Stomach (tissue), 4 donors: Measurements from ENCODE around the gene ZNF112.

Experiments used
- CTCF ChIP-seq, 7 experiments: fragments of 450-650 bp in 4 of 7; fragments of 200-600 bp in 3 of 7; sonication (generic) in 3 of 7; IDR thresholded peaks; one replicate each; pipeline ENCODE4 v1.5.1; 2016 to 2019; ENCODE audit warnings: antibody characterized with exemption in 7 of 7, control low read depth in 2 of 7, mild to moderate bottlenecking in 1 of 7
- EP300 ChIP-seq: sonication (generic); formaldehyde crosslinking; IDR thresholded peaks from one replicate; pipeline ENCODE4 v1.6.1; 2017; ENCODE audit warnings: antibody characterized with exemption
- POLR2A ChIP-seq, 4 donors: fragments of 450-650 bp; IDR thresholded peaks; one replicate each; pipeline ENCODE4 v1.6.1; 2016; ENCODE audit warnings: antibody characterized with exemption in 4 of 4, control low read depth in 2 of 4, mild to moderate bottlenecking in 1 of 4, moderate library complexity in 1 of 4

GRCh38 chr19:44341794-44342193 lies 14.7 kb downstream of the ZNF112 start:
- TF ChIP-seq EP300 (no peak), CTCF (IDR thresholded peaks at IDR 0.05) (no peak), POLR2A (IDR thresholded peaks at IDR 0.05) (no peak)
